ENCODE results near the gene SORL1.

The SORL1 gene

DNA sequence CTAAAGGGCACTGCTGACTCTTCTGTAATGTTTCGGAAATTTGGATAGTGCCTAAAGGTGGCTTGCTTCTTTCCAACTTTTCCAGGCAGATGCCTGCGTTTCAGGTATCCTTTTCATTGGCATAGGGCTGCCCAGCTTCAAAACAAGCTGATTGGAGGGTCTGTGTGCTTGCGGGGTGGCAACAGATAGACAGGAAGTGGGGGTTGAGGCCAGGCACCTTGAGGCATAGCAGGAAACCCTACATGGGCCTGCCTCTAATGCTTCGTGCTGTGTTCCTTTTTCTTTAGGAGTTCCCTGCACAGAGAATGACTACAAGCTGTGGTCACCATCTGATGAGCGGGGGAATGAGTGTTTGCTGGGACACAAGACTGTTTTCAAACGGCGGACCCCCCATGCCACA, 92.8 kb downstream of the SORL1 start:
- DNase-seq, result no peak

DNA sequence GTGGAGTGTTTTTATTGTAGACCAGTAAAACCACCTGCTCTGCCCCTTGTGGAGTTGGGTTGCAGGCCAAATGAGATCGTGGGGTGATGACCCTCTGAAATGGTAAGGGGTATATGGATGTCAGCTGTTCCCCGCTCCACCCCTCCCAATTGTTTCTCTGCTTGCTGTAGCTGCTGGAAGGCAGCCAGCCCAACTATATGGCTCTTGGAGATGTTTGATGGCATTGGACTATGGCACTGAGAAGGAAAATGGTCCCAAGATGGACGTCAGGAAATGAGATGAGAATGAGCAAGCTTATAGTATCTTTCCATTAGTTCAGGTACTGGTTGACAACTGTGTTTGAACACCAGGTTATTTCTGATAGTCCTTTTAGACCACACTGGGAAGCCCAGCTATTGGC, 95.5 kb downstream of the SORL1 start:
- DNase-seq, result no peak

DNA sequence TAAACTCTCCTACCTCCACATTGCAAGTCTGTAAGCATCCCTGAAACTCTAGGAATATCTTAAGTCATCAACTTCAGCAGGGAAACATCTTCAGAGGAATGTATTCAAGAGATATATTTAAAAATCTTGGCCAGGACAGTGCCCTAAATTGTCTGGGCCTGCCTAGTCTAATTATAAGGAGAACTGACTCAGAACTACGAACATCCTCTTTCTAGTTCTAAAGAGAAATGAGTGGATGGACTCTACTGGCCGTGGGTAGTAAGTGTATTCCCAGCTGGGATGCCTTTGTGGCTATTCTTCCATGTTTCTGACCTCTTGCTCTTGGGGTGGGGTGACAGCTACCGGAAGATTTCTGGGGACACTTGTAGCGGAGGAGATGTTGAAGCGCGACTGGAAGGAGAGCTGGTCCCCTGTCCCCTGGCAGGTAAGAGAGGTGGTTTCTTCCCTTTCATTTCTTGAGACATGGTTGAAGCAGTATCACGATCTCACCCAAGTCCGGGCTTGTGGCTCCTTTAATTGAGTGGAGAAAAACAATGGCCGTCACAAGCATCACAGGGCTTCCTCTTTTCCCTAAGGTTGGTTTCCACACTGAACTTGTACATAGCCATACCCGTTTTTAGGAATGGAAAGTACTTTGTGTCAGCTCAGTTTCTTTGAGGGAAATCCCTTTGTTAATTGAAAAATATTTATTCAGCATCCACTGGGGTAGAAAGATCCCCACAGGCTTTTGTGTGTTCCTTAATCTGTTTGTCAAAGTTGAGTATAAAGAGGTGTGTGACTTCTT, 98.3 kb downstream of the SORL1 start:
- no peak for DNase-seq

GRCh38 chr11:121551463-121551862, 99.3 kb downstream of the SORL1 start:
- DNase-seq, result no peak

- no peak for DNase-seq
Measured at GRCh38 chr11:121552154-121552553, 100.0 kb downstream of the SORL1 start.

DNA sequence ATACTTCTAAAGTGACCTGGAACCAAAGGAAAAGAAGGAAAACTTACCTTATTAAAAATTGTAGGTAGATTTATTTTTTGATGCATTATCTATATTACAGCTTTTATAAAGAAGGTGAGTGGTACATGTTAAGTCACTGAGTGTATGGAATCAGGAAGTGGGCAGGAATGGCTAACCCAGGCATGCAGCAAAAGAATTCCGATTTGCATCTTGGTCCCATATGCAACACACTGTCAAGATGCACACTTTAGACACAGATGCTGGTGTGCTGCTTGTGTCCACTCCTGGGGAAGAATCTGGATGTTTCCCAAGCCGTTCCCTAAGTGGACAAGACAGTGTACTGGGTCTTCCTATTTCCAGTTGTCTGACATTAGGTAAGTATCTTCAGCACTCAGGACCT, 100.5 kb downstream of the SORL1 start:
- no peak for DNase-seq

DNA sequence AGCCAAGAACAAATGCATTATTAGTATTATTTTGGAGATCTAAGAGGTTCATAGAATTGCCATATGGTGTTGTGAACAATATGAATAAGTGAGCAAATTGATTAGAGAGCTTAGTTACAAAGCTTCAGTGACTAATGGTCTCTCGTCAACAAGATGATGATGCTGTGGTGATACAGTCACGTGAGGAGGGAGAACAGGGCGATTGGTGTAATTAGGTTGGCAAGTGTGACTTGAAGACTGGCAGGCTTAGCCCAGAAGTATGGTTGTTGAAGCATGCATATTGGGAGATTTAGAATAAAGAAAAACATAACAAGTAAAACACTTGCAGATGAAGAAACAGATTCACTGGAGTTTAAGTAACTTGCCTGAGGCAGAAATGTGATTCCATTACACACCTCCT, 101.3 kb downstream of the SORL1 start:
- no peak for DNase-seq

DNA sequence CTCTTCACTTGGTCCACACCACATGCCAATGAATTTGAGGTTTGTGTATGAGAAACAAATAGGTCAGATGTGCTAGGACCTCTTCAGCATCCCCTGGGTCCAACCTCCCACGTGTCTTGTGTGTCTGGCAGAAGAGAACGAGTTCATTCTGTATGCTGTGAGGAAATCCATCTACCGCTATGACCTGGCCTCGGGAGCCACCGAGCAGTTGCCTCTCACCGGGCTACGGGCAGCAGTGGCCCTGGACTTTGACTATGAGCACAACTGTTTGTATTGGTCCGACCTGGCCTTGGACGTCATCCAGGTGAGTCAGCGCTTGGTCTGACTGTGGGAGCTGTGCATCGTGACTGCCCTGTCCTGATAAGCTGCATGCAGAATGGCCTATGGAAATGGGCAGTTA, 101.7 kb downstream of the SORL1 start:
- DNase-seq, result no peak

DNA sequence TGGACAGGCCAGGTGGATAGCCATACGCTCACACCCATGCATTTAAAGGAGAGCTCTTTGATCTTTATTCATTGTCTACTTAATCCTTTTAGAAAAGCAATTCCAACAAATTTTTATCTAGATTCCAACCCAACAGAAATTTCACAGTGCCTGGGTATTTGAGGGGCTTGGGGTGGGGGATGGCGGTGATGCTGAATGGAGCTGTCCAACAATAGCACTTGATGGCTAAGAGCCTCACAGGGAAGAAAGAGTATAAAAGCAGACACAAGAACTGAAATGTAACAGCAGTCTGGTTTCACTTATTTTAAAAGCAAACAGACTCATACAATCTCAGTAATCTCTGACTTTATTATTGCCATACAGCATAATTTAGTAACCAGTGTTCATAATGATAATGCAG, 102.4 kb downstream of the SORL1 start:
- DNase-seq, result no peak

- no peak for DNase-seq
Measured at GRCh38 chr11:121555121-121555520, 103.0 kb downstream of the SORL1 start.

- DNase-seq, result no peak
Measured at GRCh38 chr11:121556937-121557336, 104.8 kb downstream of the SORL1 start.

DNA sequence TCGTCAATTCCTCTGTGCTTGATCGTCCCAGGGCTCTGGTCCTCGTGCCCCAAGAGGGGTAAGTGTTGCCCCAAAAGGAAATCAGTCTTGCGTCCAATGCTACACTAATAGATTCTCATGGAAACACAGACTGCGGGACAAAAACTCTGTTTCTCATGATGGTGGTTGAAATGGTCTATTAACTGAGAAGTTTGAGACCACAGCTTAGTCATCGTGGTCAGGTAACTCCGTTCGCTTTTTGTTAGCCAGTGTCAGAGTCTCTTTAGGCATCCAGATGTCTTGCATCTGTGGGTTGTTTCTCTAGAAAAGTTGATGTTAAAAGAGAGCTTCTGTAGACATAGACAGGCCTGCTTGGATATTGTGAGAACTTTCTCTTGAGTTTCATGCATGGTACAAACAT, 105.2 kb downstream of the SORL1 start:
- DNase-seq, result peak; percentile 47

- DNase-seq, result no peak
Measured at GRCh38 chr11:121559606-121560200, 107.6 kb downstream of the SORL1 start.

DNA sequence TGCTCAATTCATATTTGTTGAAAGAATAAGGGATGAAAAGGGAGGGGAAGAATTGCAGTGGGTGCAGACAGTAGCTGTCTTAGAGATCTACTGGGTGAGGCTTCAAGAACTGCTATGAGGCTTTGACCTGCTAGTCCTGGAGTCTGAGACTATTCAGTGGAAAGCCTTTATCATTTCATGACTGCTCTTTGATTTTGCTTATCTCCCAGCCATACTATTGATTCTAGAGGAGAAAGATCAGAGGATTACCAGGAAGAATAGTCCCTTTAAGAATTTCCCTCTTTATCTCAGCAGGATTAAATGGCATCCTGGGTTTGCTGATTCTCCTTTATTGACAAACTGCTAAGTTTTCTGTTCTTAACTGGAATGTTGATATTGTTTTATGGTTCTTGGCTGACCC, 108.1 kb downstream of the SORL1 start:
- DNase-seq, result no peak

DNA sequence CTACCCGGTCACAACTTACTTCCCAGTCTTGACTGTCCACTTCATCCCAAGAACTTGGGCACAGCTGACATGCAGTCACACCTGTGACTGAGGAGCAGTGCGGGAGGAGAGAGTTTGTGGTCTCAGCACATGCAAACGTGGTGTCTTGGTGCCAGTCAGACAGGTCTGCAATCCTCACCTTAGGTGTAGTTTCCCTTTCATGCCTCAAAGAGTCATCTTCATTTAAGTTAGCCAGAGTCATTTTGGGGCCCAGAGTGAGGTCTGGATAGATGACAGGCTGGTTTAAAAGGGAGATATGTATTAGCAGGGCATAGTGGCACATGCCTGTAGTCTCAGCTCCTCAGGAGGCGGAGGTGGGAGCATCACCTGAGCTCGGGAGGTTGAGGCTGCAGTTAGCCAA, 109.1 kb downstream of the SORL1 start:
- no peak for DNase-seq

- DNase-seq, result no peak
Measured at GRCh38 chr11:121561716-121562115, 109.6 kb downstream of the SORL1 start.

DNA sequence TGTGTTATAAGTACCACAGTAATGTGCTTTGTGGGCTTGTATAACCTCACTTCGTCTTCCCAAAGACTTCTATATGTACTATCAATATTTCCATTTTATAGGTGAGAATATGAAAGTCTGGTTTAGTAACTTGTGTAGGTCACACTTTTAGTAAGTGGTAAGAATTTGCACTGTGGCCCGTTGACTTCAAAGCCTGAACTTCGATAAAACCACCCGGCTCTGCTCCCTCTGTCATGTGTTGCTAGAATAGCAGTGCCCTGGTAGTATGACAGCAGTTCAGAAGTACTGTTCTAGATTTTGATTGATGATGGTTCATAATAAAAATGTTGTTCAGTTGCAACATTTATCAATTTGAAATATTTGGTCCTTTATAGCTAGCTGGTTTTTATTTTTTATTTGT, 110.9 kb downstream of the SORL1 start:
- no peak for DNase-seq

GRCh38 chr11:121563900-121564822, 112.0 kb downstream of the SORL1 start:
- no peak for DNase-seq

DNA sequence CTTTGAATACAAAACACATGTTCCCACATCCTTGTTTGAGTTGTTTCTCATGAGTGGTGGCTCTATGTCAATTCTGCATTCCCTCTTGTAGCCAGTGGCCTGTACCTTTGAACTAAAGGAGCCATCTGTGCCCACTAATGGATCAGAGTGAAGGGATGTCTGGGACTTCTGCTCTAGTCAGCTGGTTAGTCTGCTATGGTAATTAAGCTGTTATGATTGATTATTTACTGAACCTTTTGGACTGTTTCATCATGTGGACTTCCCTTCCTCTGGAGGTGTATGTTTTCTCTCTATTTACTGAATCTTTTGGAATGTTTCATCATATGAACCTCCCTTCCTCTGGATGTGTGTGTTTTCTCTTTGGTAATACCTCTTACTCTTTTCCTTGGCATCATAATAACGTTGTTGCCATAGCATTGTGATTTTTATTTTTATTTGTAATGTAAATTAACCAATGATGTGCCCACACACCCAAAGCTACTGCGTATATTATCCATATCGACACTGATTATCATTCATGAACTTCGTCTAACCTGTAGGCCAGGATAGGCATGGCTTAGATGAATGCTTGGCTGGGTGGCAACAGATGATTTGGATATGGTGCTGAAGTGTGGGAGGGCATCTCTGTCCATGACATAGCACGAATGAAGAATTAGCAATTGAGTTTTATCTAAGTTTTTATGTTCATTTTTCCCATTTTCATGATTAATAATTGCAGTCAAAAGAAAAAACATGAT, 113.0 kb downstream of the SORL1 start:
- no peak for DNase-seq

GRCh38 chr11:121566279-121567168, 114.4 kb downstream of the SORL1 start:
- DNase-seq, result no peak

- DNase-seq, result no peak
Measured at GRCh38 chr11:121567995-121568394, 115.9 kb downstream of the SORL1 start.

Measured in hematopoietic multipotent progenitor cell treated with erythropoietin and hydrocortisone succinate and interleukin-3 and kit ligand, for 6 days (in vitro differentiated cells).